Gastrocnemius medialis (tissue), 4 donors: ENCODE results near the gene HAL.

Experiments used
- CTCF ChIP-seq, 5 experiments: fragments of 450-650 bp in 3 of 5; fragments of 200-600 bp in 2 of 5; sonication (generic) in 2 of 5; IDR thresholded peaks in 4 of 5; conservative IDR thresholded peaks in 1 of 5; 1 replicate in 4 of 5; 2 replicates in 1 of 5; pipeline ENCODE4 v1.5.1; 2016 to 2019; ENCODE audit warnings: antibody characterized with exemption in 5 of 5, mild to moderate bottlenecking in 3 of 5, moderate library complexity in 3 of 5
- POLR2A ChIP-seq, 2 donors: fragments of 450-650 bp; IDR thresholded peaks; one replicate each; pipeline ENCODE4 v1.6.1; 2017; ENCODE audit warnings: antibody characterized with exemption in 2 of 2, mild to moderate bottlenecking in 2 of 2, moderate library complexity in 2 of 2

DNA sequence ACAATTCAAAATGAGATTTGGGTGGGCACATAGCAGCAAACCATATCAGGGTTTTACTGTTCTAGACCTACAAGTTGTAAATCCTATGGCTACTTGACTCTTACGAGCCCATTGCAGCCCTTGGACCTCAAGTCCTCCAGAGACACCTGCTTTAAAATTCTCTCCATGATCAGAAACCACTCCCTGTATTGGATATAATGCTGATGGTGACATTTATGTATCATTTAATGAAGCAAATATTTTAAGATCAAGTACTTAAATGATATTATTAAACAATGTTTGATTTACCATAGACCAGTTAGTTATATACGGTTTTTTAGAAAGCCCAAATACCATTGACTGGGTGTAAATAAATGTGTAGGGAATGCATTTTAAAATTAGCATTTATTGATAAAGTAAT lies 28.8 kb downstream of the HAL start:
- TF ChIP-seq POLR2A (IDR thresholded peaks at IDR 0.05) (no peak), CTCF (IDR thresholded peaks at IDR 0.05 in 4 of 5, conservative IDR thresholded peaks at IDR 0.05 in 1 of 5) (no peak)
